Bone marrow (tissue), 2 donors: Measurements from ENCODE around the gene UBE2G2.

ENCODE experiments used
- DNase-seq, 2 donors: peaks; one replicate each; lab custom pipeline; 2025; lab: John Stamatoyannopoulos, UW

The UBE2G2 gene

DNA sequence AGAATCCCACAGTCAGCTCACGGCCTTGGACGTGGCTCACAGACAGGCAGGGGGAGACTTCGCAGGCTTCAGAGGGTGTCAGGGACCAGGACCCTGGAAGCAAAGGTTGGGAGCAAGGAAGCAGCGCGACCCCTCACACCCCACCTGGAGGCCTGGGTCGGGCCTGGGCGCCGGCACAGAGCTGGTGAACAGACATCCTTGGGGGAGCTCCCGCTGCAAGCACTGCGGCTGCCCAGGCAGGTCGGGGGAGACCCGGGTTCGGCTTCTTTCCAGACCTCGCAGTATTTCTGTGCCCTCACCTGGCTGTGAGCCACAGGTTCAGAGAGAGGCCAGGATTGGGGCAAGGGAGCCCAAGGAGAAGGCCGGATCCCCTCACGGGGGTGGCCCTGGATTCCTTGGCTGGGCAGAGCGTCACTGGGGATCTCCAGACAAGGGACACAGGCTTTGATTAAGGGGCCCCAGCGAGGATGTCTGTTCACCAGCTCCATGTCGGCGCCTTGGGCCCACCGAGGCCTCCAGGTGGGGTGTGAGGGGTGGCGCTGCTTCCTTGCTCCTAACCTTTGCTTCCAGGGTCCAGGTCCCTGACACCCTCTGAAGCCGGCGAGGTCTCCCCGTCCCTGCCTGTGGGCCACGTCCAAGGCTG is 52.4 kb downstream of the UBE2G2 start:
- DNase-seq: no peak

DNA sequence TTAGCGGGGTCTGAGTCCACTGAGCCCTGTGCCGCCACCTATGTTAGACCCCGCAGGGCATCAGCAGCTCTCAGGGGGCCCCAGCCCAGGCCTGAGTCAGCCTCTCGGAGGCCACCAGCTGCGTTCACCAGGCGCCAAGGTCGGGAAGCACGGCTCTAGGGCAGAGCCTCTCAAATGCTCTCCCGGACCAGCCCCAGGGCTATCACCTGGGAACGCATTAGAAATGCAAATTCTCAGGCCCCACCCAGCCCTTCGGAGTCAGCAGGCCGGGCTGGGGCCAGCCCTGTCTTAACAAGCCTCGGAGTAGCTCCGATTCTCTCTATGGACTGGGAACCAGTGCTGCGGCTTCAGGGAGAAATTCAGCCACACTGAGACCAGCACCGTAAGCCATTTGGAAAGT is 53.0 kb downstream of the UBE2G2 start:
- DNase-seq: no peak

DNA sequence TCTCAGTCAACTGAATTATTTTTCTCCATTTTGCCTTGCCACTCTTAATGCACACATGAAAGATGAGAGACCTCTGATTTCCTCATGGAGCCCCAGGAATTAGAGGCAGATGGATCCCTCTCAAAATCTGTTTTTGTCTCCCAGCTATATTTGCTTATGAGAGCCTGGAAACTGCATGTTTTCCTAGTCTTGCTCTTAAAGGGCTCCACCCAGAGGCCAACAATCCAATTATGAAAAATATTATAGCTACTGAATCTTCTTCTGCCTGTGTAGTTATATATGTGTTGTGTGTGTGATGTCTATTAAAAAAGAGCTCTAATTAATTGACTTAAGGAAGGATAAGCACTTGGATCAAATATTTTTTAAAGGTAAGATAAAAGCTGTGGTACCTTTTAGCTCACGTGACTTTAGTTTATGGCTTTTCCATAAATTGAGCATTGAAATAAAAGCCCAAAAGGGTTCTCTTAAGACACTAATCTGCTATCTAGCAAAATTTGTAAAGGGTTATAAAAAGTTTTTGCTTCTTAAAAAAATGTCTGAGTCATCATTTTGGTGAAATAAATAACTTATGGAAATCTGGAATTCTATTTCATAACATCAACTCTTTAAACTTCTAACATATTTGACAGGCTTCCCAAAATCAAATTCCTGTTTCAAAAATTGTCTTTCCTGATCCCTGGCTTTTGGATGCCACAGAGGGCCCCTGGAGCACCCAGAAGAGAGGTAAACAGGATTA is 59.0 kb downstream of the UBE2G2 start:
- no peak for DNase-seq

DNA sequence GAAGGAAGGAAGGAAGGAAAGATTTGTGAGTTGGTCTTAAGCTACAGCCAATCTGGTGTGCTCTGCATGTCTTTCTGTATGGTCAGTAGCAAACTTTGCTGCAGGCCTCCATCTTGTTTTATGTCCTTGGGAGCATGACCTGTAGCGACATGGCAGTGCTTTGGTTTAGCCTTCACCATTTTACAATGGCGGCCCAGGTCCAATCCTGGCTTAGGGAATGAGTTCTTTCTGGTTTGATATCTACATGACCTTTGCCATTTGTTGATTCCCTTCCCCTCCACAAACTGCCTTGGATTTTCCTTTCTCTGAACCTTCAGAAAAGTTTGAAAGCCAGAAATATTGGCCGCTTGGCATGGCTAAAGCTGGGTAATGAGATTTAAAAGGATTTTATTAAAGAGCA is 59.7 kb downstream of the UBE2G2 start:
- no peak for DNase-seq

DNA sequence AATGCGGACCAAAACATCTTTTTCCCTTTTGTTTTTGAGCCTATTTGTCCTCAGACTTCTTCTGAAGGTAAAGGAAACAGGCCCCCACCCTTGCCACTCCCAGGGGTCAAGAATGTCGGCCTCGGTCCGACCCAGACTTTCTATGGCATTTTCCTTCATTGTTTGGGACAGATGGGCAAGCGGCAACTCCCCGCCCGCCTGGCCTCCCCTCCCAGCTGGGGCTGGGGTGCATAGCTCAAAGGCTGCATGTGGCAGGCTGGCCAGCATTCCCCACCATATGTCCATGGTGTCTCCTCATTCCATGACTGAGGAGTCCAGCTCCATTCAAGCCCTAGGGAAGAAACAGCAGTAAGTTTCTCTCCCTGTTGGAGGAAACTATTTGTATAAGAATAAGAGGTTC is 60.9 kb downstream of the UBE2G2 start:
- DNase-seq: no peak

DNA sequence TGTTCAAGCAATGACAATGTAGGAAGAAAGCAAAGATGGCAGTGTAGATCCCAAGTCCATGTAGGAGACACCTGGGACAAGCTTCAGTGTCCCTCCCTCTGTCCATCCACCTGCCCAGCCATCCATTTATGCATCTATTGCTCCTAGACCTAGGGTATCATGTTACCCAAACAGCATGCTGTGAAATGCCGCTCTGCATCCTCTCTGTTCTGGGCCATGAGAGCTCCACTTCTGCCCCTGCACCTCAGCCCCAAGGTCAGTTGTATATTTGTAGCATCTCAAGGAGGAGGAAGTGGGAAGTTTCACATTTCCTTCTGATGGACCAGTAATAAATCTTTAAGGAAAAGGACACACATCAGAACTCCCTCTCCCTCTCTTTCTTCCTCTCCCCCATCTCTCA is 62.3 kb downstream of the UBE2G2 start:
- no peak for DNase-seq

DNA sequence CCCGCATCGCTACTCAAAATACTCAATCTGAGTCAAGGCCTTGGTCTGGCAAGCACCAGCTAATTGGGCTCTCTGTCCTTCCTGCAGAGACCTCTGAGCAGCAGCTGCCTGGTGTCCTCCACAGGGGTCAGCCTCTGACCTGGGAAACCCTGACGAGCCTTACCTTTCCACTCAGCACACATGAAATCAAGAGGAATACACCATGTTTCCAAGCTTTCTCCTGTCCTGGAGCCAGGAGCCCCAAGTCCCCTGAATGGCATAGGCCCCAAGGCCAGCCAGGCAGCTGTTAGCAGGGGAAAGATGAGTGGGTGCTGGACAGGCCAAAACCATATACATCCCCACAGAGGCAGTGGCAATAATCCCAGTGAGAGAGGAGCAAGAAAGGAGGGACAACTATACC is 63.0 kb downstream of the UBE2G2 start:
- DNase-seq: no peak

DNA sequence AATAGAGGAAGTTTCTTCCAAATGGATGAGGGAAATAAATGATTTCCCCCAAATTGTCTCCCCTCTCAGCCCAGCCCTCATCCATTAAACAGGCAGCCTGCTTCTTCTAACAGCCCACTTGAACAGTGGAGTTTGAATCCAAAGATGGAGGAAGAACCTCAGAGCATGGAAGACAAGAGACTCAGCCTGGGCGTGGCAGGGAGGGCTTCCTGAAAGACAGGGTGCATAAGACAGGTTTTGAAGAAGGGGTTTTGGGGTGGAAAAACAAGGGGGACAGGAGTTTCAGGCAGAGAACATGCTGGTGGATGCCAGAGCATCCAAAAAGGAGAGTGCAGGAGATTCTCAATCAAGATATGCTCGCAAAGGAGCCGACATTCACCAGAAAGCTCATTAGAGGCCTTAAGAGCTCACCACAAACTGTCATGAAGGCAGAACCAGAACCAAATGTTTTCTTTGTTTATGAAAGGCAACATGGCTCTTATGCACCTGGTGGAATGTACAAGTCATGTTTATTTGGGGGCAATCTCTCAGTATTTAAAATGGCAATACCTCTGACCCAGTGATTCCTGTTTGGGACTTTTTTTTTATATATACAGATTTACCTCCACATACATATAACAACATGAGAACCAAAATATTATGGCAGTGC is 63.8 kb downstream of the UBE2G2 start:
- DNase-seq: no peak

DNA sequence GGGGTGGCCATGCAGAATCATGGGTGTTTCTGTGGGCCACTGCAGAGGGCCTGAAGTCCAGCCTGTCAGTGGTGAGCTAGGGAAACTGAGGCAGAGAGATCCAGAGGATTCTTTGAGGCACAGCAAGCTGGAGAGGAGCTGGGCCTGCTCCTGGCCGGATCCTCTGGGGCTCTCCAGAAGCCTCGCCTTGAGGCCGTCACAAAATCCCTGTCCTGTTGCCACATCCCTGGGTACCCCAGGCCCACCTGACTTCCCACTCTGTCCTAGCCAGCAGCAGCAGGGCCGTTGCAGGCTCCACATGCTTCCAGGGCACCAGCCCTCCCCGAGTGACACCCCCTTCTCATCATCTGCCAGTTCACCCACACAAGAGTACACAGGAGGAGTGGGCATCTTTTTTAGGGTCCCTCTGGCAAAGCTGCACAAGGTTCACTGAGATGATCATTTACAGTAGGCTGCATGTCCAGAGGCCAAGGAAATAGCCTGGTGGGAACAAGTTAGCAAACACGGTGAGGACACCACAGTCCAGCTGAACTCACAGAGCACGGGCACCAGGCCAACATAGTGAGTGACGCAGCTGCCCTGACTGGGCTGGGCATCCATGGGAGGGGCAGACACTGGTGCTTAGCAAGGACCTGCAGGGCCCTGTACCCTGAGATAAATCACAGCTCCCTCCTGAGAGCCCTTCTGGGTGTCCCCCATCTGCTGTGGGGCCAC is 65.2 kb downstream of the UBE2G2 start:
- DNase-seq: no peak

DNA sequence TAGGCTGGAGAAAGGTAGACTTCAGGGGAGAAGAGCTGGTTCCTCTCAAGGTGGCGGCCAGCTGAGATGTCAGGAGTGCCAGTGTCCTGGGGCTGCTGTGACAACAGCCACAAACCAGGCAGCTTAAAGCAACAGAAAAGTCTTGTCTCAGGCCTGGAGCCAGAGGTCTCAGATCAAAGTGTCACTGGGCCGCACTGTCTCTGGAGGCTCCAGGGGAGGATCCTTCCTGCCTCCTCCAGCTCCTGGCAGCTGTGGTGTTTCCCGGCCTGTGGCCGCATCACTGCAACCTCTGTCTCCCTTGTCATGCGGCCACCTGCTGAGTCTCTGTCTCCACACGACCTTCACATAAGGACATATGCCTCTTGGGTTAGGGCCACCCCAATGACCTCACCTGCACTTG is 65.8 kb downstream of the UBE2G2 start:
- DNase-seq: no peak

DNA sequence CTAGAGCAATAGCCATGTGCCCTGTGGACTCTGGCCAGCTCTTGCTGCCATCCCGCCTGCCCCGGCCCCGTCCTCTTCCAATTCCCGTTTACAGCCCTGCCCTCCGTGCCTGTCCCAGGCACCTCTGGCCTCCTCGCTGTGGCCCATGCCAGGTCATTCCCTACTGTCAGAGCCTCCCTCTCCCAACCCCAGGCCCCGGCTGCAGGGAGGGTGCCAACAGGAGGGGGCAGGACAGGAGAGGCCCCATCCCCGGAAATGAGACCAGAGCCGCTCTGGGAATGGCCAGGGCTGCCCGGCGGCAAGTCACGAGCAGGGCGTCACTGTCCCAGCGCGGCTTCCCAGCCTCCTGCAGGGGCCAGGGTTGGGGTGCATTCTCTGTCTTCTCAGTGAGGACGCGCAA is 66.8 kb downstream of the UBE2G2 start:
- no peak for DNase-seq

DNA sequence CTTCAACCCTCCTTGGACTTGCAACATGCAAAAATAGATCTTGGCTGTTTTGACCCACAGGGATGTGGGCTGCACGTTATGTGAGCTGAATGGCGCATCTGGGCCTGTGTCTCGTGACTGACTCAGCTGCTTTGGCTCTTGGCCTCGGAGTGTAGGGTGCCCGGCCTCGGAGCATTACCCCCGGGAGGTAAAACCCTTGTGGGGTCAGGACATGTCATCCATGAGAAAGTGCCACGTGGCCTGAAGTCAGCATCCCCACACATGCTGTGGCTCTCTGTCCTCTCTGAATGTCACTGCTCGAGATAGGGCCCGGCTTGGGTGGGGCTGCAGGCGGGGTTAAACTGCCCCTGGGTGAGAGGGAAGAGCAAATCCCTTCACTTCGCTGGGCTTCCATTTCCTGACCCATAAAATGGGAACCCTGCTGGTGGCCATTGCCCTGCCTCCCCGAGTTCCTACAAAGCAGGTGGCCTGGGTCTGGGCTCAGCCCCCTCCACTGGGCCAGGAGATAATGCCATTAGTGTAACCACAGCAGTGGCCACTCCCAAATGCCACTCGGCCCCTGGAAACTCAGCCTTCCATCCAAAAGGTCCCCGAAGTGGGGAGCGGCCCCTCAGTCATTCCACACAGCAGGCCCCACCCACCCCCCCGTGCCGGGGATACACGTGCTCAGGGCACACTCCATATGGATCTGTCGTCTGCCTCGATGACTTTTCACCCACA is 67.4 kb downstream of the UBE2G2 start:
- DNase-seq: no peak

DNA sequence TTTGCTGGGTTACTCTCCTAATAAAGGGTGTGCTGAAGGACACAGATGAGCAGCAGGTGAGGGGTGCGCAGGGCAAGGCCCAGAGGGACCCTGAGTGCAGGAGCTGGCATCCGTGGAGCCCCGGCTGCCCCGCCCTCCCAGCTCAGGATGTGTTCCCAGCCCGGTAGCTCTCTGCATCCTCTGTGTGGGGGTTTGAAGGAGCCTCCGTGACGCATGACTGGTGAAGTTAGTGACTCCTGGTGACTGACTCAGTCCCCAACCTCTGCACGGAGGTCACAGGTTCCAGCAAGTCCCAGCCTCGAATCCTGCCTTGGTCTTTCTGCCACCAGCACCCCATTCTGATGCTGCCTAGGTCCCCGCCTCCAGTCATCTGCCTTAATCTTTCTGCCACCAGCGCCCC is 68.7 kb downstream of the UBE2G2 start:
- no peak for DNase-seq

DNA sequence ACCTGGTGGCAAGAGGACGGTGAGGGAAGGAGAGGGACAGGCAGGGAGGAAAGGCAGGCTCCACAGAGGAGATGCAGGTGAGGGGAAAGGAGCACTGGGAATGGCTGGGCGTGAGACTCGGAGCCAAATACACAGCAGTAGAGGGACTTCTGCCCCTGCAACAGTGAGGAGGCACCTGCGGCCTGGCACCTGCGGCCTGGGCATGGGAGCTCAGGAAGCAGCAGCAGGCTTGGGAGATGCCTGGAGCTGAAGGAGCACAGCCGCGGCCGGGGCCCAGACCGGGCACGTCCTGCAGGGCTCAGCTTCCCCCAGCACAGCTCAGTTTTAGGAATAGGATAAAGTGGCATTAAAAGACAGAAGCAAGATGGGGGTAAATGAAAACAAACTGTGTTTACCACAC is 69.4 kb downstream of the UBE2G2 start:
- no peak for DNase-seq

DNA sequence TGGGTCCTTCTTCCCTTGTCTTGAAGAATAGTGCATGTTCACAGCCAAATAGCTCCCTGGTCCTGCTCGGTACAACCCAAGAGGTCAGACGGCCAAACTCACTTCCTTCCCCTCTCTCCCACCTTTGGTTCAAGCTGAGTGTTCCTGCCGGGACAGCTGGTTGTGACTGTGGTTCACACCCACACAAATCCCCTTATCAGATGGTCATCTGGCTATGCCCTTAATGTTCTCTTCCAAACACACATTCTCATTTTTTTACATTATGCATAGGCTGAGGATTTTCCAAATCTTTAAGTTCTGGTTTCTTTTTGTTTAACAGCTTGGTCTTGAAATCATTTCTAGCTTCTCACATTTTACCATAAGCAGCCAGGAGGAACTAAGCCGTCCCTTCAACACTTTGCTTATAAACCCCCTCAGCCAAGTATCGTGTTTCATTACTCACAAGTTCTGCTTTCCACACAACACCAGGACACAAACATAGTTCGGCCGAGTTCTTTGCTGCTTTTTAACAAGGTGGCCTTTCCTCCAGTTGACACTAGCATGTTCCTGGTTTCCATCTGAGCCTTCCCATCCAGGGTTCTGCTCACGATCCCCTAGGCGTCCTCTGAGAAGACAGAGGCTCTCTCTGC is 70.6 kb downstream of the UBE2G2 start:
- no peak for DNase-seq

DNA sequence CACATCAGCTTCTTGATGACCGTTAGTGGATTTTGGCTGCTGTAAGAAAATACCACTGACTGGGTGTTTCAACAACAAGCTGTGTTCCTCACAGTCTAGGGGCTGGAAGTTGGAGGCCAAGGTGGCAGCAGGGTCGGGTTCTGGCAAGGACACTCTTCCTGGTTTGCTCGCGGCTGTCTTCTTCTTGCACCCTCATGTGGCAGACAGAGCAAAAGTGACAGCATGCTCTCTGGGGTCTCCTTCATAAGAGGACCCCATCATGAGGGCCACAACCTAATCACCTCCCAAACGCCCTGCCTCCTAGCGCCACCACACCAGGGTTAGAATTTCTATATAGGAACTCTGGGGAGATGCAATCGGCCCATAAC is 71.6 kb downstream of the UBE2G2 start:
- no peak for DNase-seq

DNA sequence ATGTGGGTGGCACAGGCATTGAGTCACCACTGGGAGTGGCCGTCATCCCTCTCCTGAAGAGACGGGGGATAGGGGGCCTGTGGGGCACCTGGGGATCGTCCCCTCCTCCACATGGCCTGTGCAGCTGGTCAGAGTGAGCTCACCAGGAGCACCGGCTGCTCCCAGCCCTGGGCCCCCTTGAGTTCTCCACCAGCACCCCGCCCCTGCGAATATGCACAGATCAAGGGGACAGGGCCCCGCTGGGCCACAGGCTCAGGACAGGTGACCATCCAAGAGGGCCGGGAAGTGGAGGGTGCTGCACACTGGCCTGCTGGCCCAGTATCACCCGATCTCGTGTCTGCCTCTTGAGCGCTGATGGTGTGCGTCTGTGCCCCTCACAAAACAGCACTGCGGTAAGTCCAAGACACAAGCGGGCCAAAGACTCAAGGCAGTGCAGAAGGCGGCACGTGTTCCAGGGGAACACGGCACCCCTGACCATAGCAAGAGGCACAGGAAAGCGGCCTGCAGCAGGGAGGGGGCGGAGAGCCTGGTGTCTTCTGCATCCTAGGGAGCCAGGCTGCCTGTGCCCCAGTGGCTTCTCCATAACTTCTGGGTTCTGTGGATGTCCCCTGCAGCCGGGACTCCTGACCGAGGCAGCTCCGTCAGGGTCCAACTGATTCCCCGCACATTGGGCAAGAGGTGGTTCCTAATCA is 72.1 kb downstream of the UBE2G2 start:
- no peak for DNase-seq

DNA sequence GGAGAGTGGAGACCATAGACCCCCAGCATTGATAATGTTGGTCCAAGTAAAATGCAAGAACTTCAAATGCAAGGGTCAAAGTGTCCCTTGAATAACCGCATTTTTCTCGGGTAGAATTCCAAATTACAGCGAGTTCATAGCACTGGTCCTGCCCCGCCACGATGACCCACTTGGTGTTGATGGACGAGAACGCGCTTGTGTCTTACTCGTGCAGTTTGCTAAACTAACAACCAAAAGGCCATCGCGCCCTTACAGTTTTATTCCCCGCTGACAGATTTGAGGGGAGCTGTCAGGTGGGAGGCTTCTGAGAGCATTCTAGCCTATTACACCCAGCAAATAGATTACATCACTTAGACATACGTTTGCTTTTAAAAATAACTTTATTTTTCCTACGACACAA is 72.9 kb downstream of the UBE2G2 start:
- DNase-seq: no peak

DNA sequence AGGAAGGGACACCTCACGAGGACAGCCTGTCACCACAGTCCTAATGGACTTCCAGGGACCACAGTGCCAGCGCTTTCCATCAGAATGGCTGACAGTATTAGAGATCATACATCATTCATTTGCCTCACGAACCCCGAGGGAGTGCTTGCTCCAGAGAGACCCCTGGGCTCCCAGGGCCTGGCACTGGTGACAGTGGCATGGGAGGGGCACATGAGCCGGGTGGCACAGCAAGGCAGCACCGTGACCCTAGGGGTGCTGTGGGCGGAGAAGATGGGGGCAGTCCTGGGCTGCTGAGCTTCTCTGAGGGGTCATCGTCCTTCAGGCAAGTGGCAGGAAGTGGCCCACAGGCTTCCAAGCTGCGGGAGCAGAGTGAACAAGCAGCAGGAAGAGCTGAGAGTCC is 73.9 kb downstream of the UBE2G2 start:
- DNase-seq: no peak

DNA sequence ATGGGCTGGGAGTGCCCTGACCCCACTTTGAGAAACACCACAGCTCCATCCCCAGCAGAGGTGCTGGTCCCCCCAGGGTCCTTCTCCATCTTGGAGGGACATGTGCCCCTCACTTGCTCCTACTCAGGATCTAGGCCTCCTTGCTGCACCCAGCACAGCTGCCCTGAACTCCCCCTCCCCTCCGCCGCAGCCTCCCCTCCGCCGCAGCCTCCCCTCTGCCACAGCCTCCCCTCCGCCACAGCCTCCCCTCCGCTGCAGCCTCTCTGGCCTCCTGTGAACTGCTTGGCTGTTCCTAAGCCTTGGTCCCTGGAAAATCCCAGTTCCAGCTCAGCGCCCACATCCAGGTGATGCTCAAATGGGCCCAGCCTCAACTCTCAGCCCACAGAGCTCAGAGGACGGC is 74.3 kb downstream of the UBE2G2 start:
- no peak for DNase-seq

DNA sequence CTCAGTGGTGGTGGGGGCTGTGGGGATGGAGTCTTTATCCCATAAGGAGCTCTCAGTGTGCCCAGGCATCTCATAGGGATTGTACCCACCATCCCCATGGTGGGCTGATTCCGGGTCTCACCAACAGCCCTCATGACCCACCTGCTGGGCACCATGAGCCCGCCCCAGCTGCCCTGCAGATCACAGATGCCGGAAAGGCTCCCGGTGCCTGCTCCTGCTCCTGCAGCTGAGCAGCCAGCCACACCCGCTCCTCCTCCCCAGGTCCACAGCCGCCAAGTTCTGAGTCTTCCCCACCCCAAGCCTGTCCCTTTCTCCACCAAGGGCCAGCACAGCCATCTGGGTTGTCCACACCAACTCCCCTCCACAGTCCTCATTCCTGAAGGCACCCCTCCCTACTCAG is 74.8 kb downstream of the UBE2G2 start:
- DNase-seq: no peak
